GM12878 (cell line): ENCODE results near the gene MGMT. TPM values are rescaled to one million over a fixed set of nuclear protein-coding genes. Genes with fewer than 3 reads are reported as not detected.

Experiments used
- ATAC-seq: fragments of 200-7000 bp; cut with Tn5 transposase; 3 replicates; pipeline ENCODE4 v1.9.1; 2020; ENCODE audit warnings: mild to moderate bottlenecking, moderate library complexity
- BruUV-seq: library from RNA; stranded (reverse); fragments of 400-500 nt; replicated peaks from 2 replicates; lab custom pipeline; 2021; lab: Mats Ljungman, UMichigan
- CTCF ChIA-PET: fragments of 300-600 bp; sonication (Branson Sonifier 250); formaldehyde crosslinking; extraction: SDS; loops from one replicate; lab custom pipeline; 2021; ENCODE audit warnings: inconsistent platforms; lab: Yijun Ruan, JAX
- POLR2A ChIA-PET: fragments of 350-600 bp; formaldehyde crosslinking; extraction: SDS; loops from one replicate; lab custom pipeline; 2021; ENCODE audit warnings: inconsistent platforms; lab: Charles Lee
- RAD21 ChIA-PET: fragments of 300-600 bp; sonication (Branson Sonifier 250); formaldehyde crosslinking; loops from one replicate; lab custom pipeline; 2023; ENCODE audit warnings: antibody characterized with exemption; ENCODE audit not compliant: unreplicated experiment; lab: Charles Lee
- SMC1A ChIA-PET: fragments of 300-600 bp; sonication (Branson Sonifier 250); formaldehyde crosslinking; loops from one replicate; lab custom pipeline; 2023; ENCODE audit not compliant: unreplicated experiment, uncharacterized antibody; lab: Charles Lee
- DNase-seq: peaks from one replicate; pipeline ENCODE4 v3.0.0-alpha.2; 2011; ENCODE audit warnings: low read depth, low spot score
- FAIRE-seq: peaks from 3 replicates; lab custom pipeline; 2011; peaks lifted over from hg19 to GRCh38; lab: Jason Lieb, UNC
- H2AFZ ChIP-seq: 2 replicates; pipeline ENCODE4 v1.6.0; 2011; ENCODE audit warnings: low read depth, low read length, control low read depth; ENCODE audit not compliant: control insufficient read depth
- H3K27ac ChIP-seq: 2 replicates; pipeline ENCODE4 v1.5.1; 2011; ENCODE audit warnings: control low read depth; ENCODE audit not compliant: control insufficient read depth, insufficient read depth
- H3K27me3 ChIP-seq, 2 experiments: replicated peaks in 1 of 2; 2 replicates each; pipeline versions ENCODE4 v1.6.0 to v1.6.1; 2011; ENCODE audit warnings: low read length in 1 of 2; ENCODE audit not compliant: control insufficient read depth in 2 of 2, insufficient read depth in 2 of 2
- H3K36me3 ChIP-seq, 2 experiments: 2 replicates each; pipeline ENCODE4 v1.5.1; 2011; ENCODE audit warnings: low read length in 1 of 2; ENCODE audit not compliant: control insufficient read depth in 2 of 2, insufficient read depth in 2 of 2
- H3K4me1 ChIP-seq: 2 replicates; pipeline ENCODE4 v1.6.1; 2011; ENCODE audit warnings: mild to moderate bottlenecking, low read length, moderate library complexity, mixed read lengths; ENCODE audit not compliant: control insufficient read depth, insufficient read depth
- H3K4me2 ChIP-seq: 2 replicates; pipeline ENCODE4 v1.6.0; 2011; ENCODE audit warnings: control low read depth; ENCODE audit not compliant: control insufficient read depth, insufficient read depth
- H3K4me3 ChIP-seq: fragments of 200-600 bp; sonication (generic); 2 replicates; pipeline ENCODE4 v1.5.1; 2016
- H3K79me2 ChIP-seq: 2 replicates; pipeline ENCODE4 v1.6.0; 2011; ENCODE audit warnings: low read length; ENCODE audit not compliant: control insufficient read depth, insufficient read depth
- H3K9ac ChIP-seq: 2 replicates; pipeline ENCODE4 v1.8.0; 2011; ENCODE audit warnings: low read length, control low read depth, mixed read lengths; ENCODE audit not compliant: control insufficient read depth, insufficient read depth
- H3K9me3 ChIP-seq: replicated peaks from 3 replicates; pipeline ENCODE4 v1.5.1; 2011; ENCODE audit warnings: mild to moderate bottlenecking, low read length; ENCODE audit not compliant: control insufficient read depth, insufficient read depth
- H4K20me1 ChIP-seq: 2 replicates; pipeline ENCODE4 v1.6.0; 2011; ENCODE audit not compliant: control insufficient read depth, insufficient read depth
- ASH2L ChIP-seq: fragments of 300-600, 200-600 bp; sonication (generic); IDR thresholded peaks from 2 replicates; pipeline ENCODE4 v1.6.1; 2017; ENCODE audit warnings: low read depth, mild to moderate bottlenecking, borderline replicate concordance
- EED ChIP-seq: sonication (generic); IDR thresholded peaks from 2 replicates; pipeline ENCODE4 v1.6.1; 2016; ENCODE audit warnings: antibody characterized with exemption, low read depth
- IRF4 ChIP-seq: IDR thresholded peaks from 2 replicates; pipeline ENCODE4 v1.6.1; 2011; ENCODE audit warnings: low read depth, low read length
- RB1 ChIP-seq: fragments of 450-650 bp; formaldehyde crosslinking; IDR thresholded peaks from 2 replicates; pipeline ENCODE4 v1.6.1; 2017; ENCODE audit warnings: mild to moderate bottlenecking, borderline replicate concordance
- TCF12 ChIP-seq: IDR thresholded peaks from 2 replicates; pipeline ENCODE4 v1.6.1; 2011; ENCODE audit warnings: low read depth, mild to moderate bottlenecking, low read length
- ZNF24 ChIP-seq: fragments of 450-650 bp; IDR thresholded peaks from 2 replicates; pipeline ENCODE4 v1.6.1; 2017; ENCODE audit warnings: antibody characterized with exemption, mild to moderate bottlenecking
- ZNF274 ChIP-seq: IDR thresholded peaks from one replicate; pipeline ENCODE4 v1.8.0; 2011; ENCODE audit not compliant: insufficient read length, insufficient read depth
- WGBS: methylation state at CpG from one replicate; pipeline ENCODE4 v1.1.6; 2016; ENCODE audit warnings: low lambda C conversion rate; ENCODE audit not compliant: insufficient replicate concordance, insufficient coverage; ENCODE audit errors: missing lambda C conversion rate; 5-methylcytosine and 5-hydroxymethylcytosine counted together
- in situ Hi-C: fragments of 300-500 bp; cut with MboI; formaldehyde crosslinking; loops from 9 replicates; pipeline ENCODE4 v1.14.3; 2018; ENCODE audit warnings: mixed read lengths
- intact Hi-C: fragments of 100-400 bp; cut with micrococcal nuclease; formaldehyde crosslinking; loops from one replicate; pipeline ENCODE4 v1.14.2; 2022; ENCODE audit not compliant: unreplicated experiment
- polyA plus RNA-seq, 11 experiments: library from polyadenylated mRNA; depleted of rRNA in 4 of 11; unstranded in 6 of 11; stranded (reverse) in 5 of 11; fragments of >200 nt; fragmentation: Nextera tagmentation in 4 of 11; fragmentation: Illumina TruSeq in 1 of 11; extraction: Ambion mirVana in 4 of 11; extraction: Trizol in 1 of 11; gene quantifications; 1 replicate in 1 of 11; 2 replicates in 10 of 11; pipeline versions ENCODE4 v1.2.1 to v1.2.3, GENCODE V29; 2011 to 2016; ENCODE audit warnings: inconsistent platforms in 2 of 11, missing spikeins in 2 of 11, low read depth in 1 of 11
- total RNA-seq, 4 experiments: library from RNA; depleted of rRNA in 3 of 4; stranded (reverse); fragments of >200 nt in 3 of 4; fragmentation: Illumina TruSeq in 1 of 4; extraction: Trizol in 1 of 4; gene quantifications; 2 replicates each; pipeline versions ENCODE4 v1.2.1 to v1.2.3, GENCODE V29; 2013 to 2021
- TF ChIP-seq, protein P1 (sequence below): fragments of 150-350 bp; IDR thresholded peaks from 2 replicates; pipeline ENCODE4 v1.6.1; 2014; ENCODE audit warnings: mild to moderate bottlenecking, low read depth, low read length

MGMT gene
- total and polyA plus RNA-seq, 10 of the 15 experiments (the other 5 are each of a cell fraction or from before 2014, with no cell fraction given), result 0.16 to 24.2 (median 13.3) TPM

GRCh38 chr10:129761981-129762956 is 295.2 kb downstream of the MGMT start:
- in situ Hi-C loops (no loop called here), intact Hi-C loops (no loop called here)
- Histone ChIP-seq H3K4me2 (no peak overlapping the region), H3K79me2 (no peaks in the 10 kb centered on the region), H3K27ac (no peak overlapping the region), H3K36me3 (no peaks in the 10 kb centered on the region), H2AFZ (no peak overlapping the region), H3K4me3 (no peak overlapping the region), H3K9ac (no peak overlapping the region), H3K27me3 (no peaks in the 10 kb centered on the region), H3K9me3 (no peaks in the 10 kb centered on the region), H4K20me1 (no peaks in the 10 kb centered on the region), H3K4me1 (no peaks in the 10 kb centered on the region)
- WGBS, result 90% methylated on average over 25 of the region's 25 CpGs
- POLR2A ChIA-PET, result no interaction called here
- SMC1A ChIA-PET, result no interaction called here
- RAD21 ChIA-PET, result no interaction called here
- FAIRE-seq, result no peak
- DNase-seq, result no peak
- TF ChIP-seq TCF12, result no peak
- TF ChIP-seq, protein P1, sequence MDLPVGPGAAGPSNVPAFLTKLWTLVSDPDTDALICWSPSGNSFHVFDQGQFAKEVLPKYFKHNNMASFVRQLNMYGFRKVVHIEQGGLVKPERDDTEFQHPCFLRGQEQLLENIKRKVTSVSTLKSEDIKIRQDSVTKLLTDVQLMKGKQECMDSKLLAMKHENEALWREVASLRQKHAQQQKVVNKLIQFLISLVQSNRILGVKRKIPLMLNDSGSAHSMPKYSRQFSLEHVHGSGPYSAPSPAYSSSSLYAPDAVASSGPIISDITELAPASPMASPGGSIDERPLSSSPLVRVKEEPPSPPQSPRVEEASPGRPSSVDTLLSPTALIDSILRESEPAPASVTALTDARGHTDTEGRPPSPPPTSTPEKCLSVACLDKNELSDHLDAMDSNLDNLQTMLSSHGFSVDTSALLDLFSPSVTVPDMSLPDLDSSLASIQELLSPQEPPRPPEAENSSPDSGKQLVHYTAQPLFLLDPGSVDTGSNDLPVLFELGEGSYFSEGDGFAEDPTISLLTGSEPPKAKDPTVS, result no peak
- no peak for TF ChIP-seq IRF4
- no peak for TF ChIP-seq EED
- no peak for TF ChIP-seq ASH2L
- TF ChIP-seq ZNF24, result no peak
- no peak for TF ChIP-seq RB1
- TF ChIP-seq ZNF274, result no peak
- BruUV-seq, result no TSS peak
- ATAC-seq, result no peak
- CTCF ChIA-PET, result no interaction called here
